Measurements from ENCODE around the gene TNIK.
"Not testable (repeated sequence)": the region's sequence is repeated elsewhere in the genome, so short reads cannot be mapped to it uniquely, and the experiment has no call there.

The TNIK gene

GRCh38 chr3:171445620-171446204 lies 14.5 kb downstream of the TNIK start:
- DNase-seq: no peak

GRCh38 chr3:171444001-171444690 lies 16.1 kb downstream of the TNIK start:
- no peak for DNase-seq

GRCh38 chr3:171443211-171443957 lies 16.8 kb downstream of the TNIK start:
- DNase-seq: no peak

- no peak for DNase-seq
Measured at GRCh38 chr3:171442184-171442583, 18.0 kb downstream of the TNIK start.

- DNase-seq: no peak
Measured at GRCh38 chr3:171441381-171441780, 18.8 kb downstream of the TNIK start.

GRCh38 chr3:171439996-171440395 lies 20.2 kb downstream of the TNIK start:
- DNase-seq: no peak

GRCh38 chr3:171437115-171437756 lies 23.0 kb downstream of the TNIK start:
- DNase-seq: no peak

GRCh38 chr3:171436380-171436779 lies 23.8 kb downstream of the TNIK start:
- DNase-seq: no peak

GRCh38 chr3:171435757-171436156 lies 24.4 kb downstream of the TNIK start:
- DNase-seq: no peak

GRCh38 chr3:171435143-171435542 lies 25.1 kb downstream of the TNIK start:
- no peak for DNase-seq

GRCh38 chr3:171432548-171432947 lies 27.7 kb downstream of the TNIK start:
- DNase-seq: no peak

- DNase-seq: no peak
Measured at GRCh38 chr3:171431550-171431949, 28.7 kb downstream of the TNIK start.

GRCh38 chr3:171430530-171430929 lies 29.7 kb downstream of the TNIK start:
- no peak for DNase-seq

GRCh38 chr3:171429635-171430034 lies 30.6 kb downstream of the TNIK start:
- DNase-seq: no peak

- DNase-seq: no peak
Measured at GRCh38 chr3:171428892-171429291, 31.3 kb downstream of the TNIK start.

- DNase-seq: no peak
Measured at GRCh38 chr3:171428321-171428787, 31.9 kb downstream of the TNIK start.

- no peak for DNase-seq
Measured at GRCh38 chr3:171427771-171428320, 32.4 kb downstream of the TNIK start.

GRCh38 chr3:171424063-171424462 lies 36.1 kb downstream of the TNIK start:
- DNase-seq: not testable (repeated sequence)

- DNase-seq: not testable (repeated sequence)
Measured at GRCh38 chr3:171422855-171423254, 37.4 kb downstream of the TNIK start.

GRCh38 chr3:171420667-171421066 lies 39.5 kb downstream of the TNIK start:
- no peak for DNase-seq

GRCh38 chr3:171419457-171419856 lies 40.7 kb downstream of the TNIK start:
- DNase-seq: no peak

GRCh38 chr3:171417813-171418212 lies 42.4 kb downstream of the TNIK start:
- no peak for DNase-seq

GRCh38 chr3:171417137-171417536 lies 43.1 kb downstream of the TNIK start:
- no peak for DNase-seq

Data from NCI-H187 (cell line).